NCI-H1930 (cell line): Measurements from ENCODE around the gene USP5.

Source experiments
- DNase-seq, 2 experiments: peaks; one replicate each; lab custom pipeline; 2025; lab: John Stamatoyannopoulos, UW

The USP5 gene

DNA sequence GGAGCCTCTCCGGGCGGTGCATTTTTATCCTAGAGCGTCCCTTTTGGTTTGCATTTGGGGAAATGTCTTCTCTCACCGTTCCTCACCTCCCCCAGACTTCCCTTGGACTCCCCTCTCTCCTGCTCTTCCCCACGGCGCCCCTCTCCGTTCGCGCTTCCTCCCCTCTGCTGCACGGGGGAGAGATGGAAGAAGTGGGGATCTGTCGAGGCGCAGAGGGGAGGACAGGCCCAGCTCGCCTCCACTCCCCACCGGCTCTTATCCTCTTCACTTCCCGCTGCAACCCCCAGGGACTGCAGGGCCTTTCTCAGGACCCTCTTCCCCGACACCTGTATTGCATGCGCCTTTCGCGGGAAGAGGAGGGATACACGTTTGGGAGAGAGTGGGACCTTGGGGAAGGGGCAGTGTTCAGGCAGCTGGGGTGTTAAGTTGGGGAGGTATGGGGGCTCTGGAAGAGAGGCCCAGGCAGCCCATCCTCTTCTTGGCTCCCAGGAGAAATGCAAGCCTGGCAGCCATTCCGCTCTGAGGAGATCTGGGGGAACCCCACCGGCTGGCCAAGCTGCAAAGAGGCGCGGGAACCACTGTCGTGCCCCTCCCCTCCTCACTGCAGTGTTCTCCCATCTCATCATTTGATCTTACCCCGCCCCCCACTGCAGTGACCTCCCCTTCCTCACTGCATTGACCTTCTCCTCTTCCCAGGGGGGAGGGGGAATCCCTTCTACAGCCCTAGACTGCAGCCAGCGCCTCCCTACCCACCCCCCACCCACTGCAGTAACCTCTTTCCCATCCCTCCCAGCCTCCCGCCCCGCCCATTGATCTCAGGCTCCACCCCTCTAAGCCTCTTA, 63.2 kb downstream of the USP5 start:
- no peak for DNase-seq

DNA sequence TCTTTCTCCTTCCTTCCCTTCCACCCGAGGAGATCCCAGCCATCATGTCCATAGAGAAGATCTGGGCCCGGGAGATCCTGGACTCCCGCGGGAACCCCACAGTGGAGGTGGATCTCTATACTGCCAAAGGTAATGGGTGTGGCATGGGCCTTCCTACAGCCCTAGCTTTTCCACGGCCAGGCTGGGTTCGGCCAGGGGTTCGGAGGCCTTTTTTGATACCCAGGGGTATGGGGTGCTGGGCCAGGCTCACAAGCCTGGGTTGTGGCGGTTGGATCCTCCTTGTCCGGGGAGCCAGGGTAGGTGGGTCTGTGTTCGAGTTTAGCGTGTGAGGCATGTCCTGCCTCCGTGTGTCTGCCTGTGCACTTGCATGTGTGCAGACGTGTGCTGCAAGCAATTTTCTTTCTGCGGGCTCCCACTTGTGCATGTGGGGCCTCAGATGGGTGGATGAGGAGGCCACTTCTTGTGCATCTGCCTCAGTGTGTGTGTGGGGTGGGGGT, 63.9 kb downstream of the USP5 start:
- DNase-seq = no peak
